Panc1 (cell line): ENCODE measurements around the gene MACROD2. TPM values are rescaled to one million over a fixed set of nuclear protein-coding genes. Genes with fewer than 3 reads are reported as not detected.

Experiments
- ATAC-seq: fragments of 200-7000 bp; cut with Tn5 transposase; 2 replicates; pipeline ENCODE4 v1.9.1; 2020; ENCODE audit warnings: mild to moderate bottlenecking, moderate library complexity
- BruUV-seq: library from RNA; stranded (reverse); fragments of 400-500 nt; replicated peaks from 2 replicates; lab custom pipeline; 2021; lab: Mats Ljungman, UMichigan
- CTCF ChIA-PET: fragments of 300-600 bp; sonication (Branson Sonifier 250); formaldehyde crosslinking; loops from one replicate; lab custom pipeline; 2022; ENCODE audit warnings: antibody characterized with exemption; lab: Charles Lee
- POLR2A ChIA-PET: fragments of 300-600 bp; sonication (Branson Sonifier 250); formaldehyde crosslinking; loops from one replicate; lab custom pipeline; 2022; ENCODE audit warnings: antibody characterized with exemption; lab: Charles Lee
- DNase-seq: peaks from one replicate; pipeline ENCODE4 v3.0.0-alpha.2; 2010; ENCODE audit warnings: low read depth, low spot score
- H3K27ac ChIP-seq: 2 replicates; pipeline ENCODE4 v1.5.1; 2011; ENCODE audit warnings: mild to moderate bottlenecking, low read length, inconsistent platforms
- H3K27me3 ChIP-seq: fragments of 200-500 bp; sonication (Bioruptor generic); 2 replicates; pipeline ENCODE4 v1.6.0; 2014; ENCODE audit warnings: low read length, inconsistent platforms; ENCODE audit not compliant: control insufficient read depth, insufficient read depth
- H3K36me3 ChIP-seq: fragments of 200-500 bp; sonication (Bioruptor generic); 2 replicates; pipeline ENCODE4 v1.5.1; 2014; ENCODE audit warnings: inconsistent platforms, mild to moderate bottlenecking, low read length, moderate library complexity; ENCODE audit not compliant: control insufficient read depth, insufficient read depth
- H3K4me1 ChIP-seq: 2 replicates; pipeline ENCODE4 v1.5.1; 2011; ENCODE audit warnings: inconsistent platforms, mild to moderate bottlenecking, low read length, moderate library complexity; ENCODE audit not compliant: control insufficient read depth, insufficient read depth
- H3K4me3 ChIP-seq, 2 experiments: 2 replicates each; pipeline ENCODE4 v1.5.1; 2011 to 2012; ENCODE audit warnings: low read depth in 2 of 2, low read length in 2 of 2, mild to moderate bottlenecking in 2 of 2, inconsistent platforms in 1 of 2, moderate library complexity in 1 of 2
- H3K9me3 ChIP-seq: fragments of 200-500 bp; sonication (Bioruptor generic); 2 replicates; pipeline ENCODE4 v1.5.1; 2014; ENCODE audit warnings: low read depth, mild to moderate bottlenecking, inconsistent platforms, low read length, moderate library complexity; ENCODE audit not compliant: control insufficient read depth, insufficient read depth
- POLR2AphosphoS5 ChIP-seq: IDR thresholded peaks from 2 replicates; pipeline ENCODE4 v1.6.1; 2012; ENCODE audit warnings: mild to moderate bottlenecking, low read depth, low read length, moderate library complexity
- SIN3A ChIP-seq: IDR thresholded peaks from 2 replicates; pipeline ENCODE4 v1.6.1; 2012; ENCODE audit warnings: low read depth, mild to moderate bottlenecking, low read length, moderate library complexity, borderline replicate concordance; ENCODE audit not compliant: insufficient read depth
- TCF7L2 ChIP-seq: IDR thresholded peaks from 2 replicates; pipeline ENCODE4 v1.6.1; 2011; ENCODE audit warnings: mild to moderate bottlenecking, low read depth, low read length, inconsistent platforms
- in situ Hi-C: cut with HindIII; loops from 2 replicates; pipeline ENCODE4 v1.10.0; 2016; ENCODE audit warnings: low sequenced_read_pairs, low pct_unique_long_range_greater_than_20kb
- intact Hi-C: fragments of 100-400 bp; cut with micrococcal nuclease; formaldehyde crosslinking; loops from one replicate; pipeline ENCODE4 v1.10.0; 2022; ENCODE audit not compliant: unreplicated experiment
- total RNA-seq: library from RNA; stranded (reverse); gene quantifications from one replicate; pipeline ENCODE4 v1.2.1, GENCODE V29; 2021; ENCODE audit not compliant: unreplicated experiment
- TF ChIP-seq, protein P1 (sequence below): fragments of 450-650 bp; IDR thresholded peaks from 2 replicates; pipeline ENCODE4 v1.5.1; 2017; ENCODE audit warnings: mild to moderate bottlenecking
- TF ChIP-seq, protein P2 (sequence below), 2 experiments: IDR thresholded peaks; 2 replicates each; pipeline ENCODE4 v1.6.1; 2011 to 2012; ENCODE audit warnings: low read depth in 2 of 2, control low read depth in 1 of 2, low read length in 1 of 2, mild to moderate bottlenecking in 1 of 2, moderate library complexity in 1 of 2; ENCODE audit not compliant: insufficient read depth in 1 of 2

Gene MACROD2
- total RNA-seq, 1 experiment from 2014 or later, result 1.2 TPM

- peak overlapping the region; percentile 13 to 29; a peak in 3 of 4 replicates for H3K4me3 ChIP-seq
- intact Hi-C loops, result no loop called here
Observed at GRCh38 chr20:15162079-15162647, 1166.8 kb downstream of the MACROD2 start.

GRCh38 chr20:15163632-15164031 lies 1168.3 kb downstream of the MACROD2 start:
- BruUV-seq, result no TSS peak
- Histone ChIP-seq H3K4me3 (no peak overlapping the region), H3K9me3 (peaks cover 6% of the 10 kb centered on the region; the same call in 1 of the 2 replicates), H3K27me3 (no peaks in the 10 kb centered on the region), H3K27ac (no peak overlapping the region), H3K4me1 (no peaks in the 10 kb centered on the region), H3K36me3 (no peaks in the 10 kb centered on the region)
- POLR2A ChIA-PET, result no interaction called here
- in situ Hi-C loops, result no loop called here
- intact Hi-C loops, result no loop called here
- TF ChIP-seq SIN3A (no peak), TCF7L2 (no peak), POLR2AphosphoS5 (no peak)
- TF ChIP-seq, protein P1, sequence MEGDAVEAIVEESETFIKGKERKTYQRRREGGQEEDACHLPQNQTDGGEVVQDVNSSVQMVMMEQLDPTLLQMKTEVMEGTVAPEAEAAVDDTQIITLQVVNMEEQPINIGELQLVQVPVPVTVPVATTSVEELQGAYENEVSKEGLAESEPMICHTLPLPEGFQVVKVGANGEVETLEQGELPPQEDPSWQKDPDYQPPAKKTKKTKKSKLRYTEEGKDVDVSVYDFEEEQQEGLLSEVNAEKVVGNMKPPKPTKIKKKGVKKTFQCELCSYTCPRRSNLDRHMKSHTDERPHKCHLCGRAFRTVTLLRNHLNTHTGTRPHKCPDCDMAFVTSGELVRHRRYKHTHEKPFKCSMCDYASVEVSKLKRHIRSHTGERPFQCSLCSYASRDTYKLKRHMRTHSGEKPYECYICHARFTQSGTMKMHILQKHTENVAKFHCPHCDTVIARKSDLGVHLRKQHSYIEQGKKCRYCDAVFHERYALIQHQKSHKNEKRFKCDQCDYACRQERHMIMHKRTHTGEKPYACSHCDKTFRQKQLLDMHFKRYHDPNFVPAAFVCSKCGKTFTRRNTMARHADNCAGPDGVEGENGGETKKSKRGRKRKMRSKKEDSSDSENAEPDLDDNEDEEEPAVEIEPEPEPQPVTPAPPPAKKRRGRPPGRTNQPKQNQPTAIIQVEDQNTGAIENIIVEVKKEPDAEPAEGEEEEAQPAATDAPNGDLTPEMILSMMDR, result no peak
- TF ChIP-seq, protein P2, sequence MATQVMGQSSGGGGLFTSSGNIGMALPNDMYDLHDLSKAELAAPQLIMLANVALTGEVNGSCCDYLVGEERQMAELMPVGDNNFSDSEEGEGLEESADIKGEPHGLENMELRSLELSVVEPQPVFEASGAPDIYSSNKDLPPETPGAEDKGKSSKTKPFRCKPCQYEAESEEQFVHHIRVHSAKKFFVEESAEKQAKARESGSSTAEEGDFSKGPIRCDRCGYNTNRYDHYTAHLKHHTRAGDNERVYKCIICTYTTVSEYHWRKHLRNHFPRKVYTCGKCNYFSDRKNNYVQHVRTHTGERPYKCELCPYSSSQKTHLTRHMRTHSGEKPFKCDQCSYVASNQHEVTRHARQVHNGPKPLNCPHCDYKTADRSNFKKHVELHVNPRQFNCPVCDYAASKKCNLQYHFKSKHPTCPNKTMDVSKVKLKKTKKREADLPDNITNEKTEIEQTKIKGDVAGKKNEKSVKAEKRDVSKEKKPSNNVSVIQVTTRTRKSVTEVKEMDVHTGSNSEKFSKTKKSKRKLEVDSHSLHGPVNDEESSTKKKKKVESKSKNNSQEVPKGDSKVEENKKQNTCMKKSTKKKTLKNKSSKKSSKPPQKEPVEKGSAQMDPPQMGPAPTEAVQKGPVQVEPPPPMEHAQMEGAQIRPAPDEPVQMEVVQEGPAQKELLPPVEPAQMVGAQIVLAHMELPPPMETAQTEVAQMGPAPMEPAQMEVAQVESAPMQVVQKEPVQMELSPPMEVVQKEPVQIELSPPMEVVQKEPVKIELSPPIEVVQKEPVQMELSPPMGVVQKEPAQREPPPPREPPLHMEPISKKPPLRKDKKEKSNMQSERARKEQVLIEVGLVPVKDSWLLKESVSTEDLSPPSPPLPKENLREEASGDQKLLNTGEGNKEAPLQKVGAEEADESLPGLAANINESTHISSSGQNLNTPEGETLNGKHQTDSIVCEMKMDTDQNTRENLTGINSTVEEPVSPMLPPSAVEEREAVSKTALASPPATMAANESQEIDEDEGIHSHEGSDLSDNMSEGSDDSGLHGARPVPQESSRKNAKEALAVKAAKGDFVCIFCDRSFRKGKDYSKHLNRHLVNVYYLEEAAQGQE (IDR thresholded peaks at IDR 0.05; ENCODE audit: insufficient read depth in 1 of 2, low read depth in 2 of 2, low read length in 1 of 2), result no peak
- DNase-seq, result no peak
- CTCF ChIA-PET, result no interaction called here
- no peak for ATAC-seq

More at GRCh38 chr20:15162079-15162647, 1166.8 kb downstream of the MACROD2 start:
- H3K4me1 ChIP-seq, result no peaks in the 10 kb centered on the region
- TF ChIP-seq TCF7L2, result no peak
- TF ChIP-seq POLR2AphosphoS5, result no peak
- TF ChIP-seq SIN3A, result no peak
- TF ChIP-seq, protein P1, result no peak
- TF ChIP-seq, protein P2 (IDR thresholded peaks at IDR 0.05; ENCODE audit: insufficient read depth in 1 of 2, low read depth in 2 of 2, low read length in 1 of 2), result no peak
- DNase-seq, result no peak
- no peaks in the 10 kb centered on the region for H3K27me3 ChIP-seq
- in situ Hi-C loops, result no loop called here
- H3K27ac ChIP-seq, result no peak overlapping the region
- H3K9me3 ChIP-seq, result peaks cover 6% of the 10 kb centered on the region; the same call in 1 of the 2 replicates
- CTCF ChIA-PET, result no interaction called here
- no peaks in the 10 kb centered on the region for H3K36me3 ChIP-seq
- no TSS peak for BruUV-seq
- POLR2A ChIA-PET, result no interaction called here
- no peak for ATAC-seq
